Parathyroid adenoma (tissue), 2 donors: ENCODE measurements around the gene ATF6.

Experiments used
- H2AFZ ChIP-seq: fragments of 300-600 bp; sonication (generic); one replicate; pipeline ENCODE4 v1.7.0; 2017; ENCODE audit warnings: antibody characterized with exemption, mild to moderate bottlenecking
- H3K27ac ChIP-seq: fragments of 300-600 bp; sonication (generic); one replicate; pipeline ENCODE4 v1.7.0; 2017
- H3K27me3 ChIP-seq: fragments of 300-600 bp; sonication (generic); one replicate; pipeline ENCODE4 v1.7.0; 2017; ENCODE audit warnings: low read length; ENCODE audit not compliant: control insufficient read depth, insufficient read depth
- H3K36me3 ChIP-seq: fragments of 300-600 bp; sonication (generic); one replicate; pipeline ENCODE4 v1.7.0; 2017; ENCODE audit warnings: low read length; ENCODE audit not compliant: control insufficient read depth, insufficient read depth
- H3K4me1 ChIP-seq: fragments of 300-600 bp; sonication (generic); one replicate; pipeline ENCODE4 v1.7.0; 2017; ENCODE audit warnings: control low read depth
- H3K4me2 ChIP-seq: fragments of 300-600 bp; sonication (generic); one replicate; pipeline ENCODE4 v1.7.0; 2017; ENCODE audit warnings: low read length
- H3K4me3 ChIP-seq: fragments of 300-600 bp; sonication (generic); one replicate; pipeline ENCODE4 v1.7.0; 2017; ENCODE audit warnings: low read depth, low read length
- H3K79me2 ChIP-seq: fragments of 300-600 bp; sonication (generic); one replicate; pipeline ENCODE4 v1.7.0; 2017; ENCODE audit warnings: control low read depth
- H3K9ac ChIP-seq: fragments of 300-600 bp; sonication (generic); one replicate; pipeline ENCODE4 v1.7.0; 2017; ENCODE audit warnings: mild to moderate bottlenecking
- H3K9me3 ChIP-seq: fragments of 300-600 bp; sonication (generic); one replicate; pipeline ENCODE4 v1.7.0; 2017; ENCODE audit warnings: low read length; ENCODE audit not compliant: control insufficient read depth
- CTCF ChIP-seq: fragments of 300-600 bp; sonication (generic); IDR thresholded peaks from one replicate; pipeline ENCODE4 v1.7.0; 2017; ENCODE audit warnings: antibody characterized with exemption, mild to moderate bottlenecking
- donor health status: primary hyperparathyroidism.

The ATF6 gene

GRCh38 chr1:161982917-161983316 lies 216.8 kb downstream of the ATF6 start:
- no peaks in the 10 kb centered on the region for H3K27me3 ChIP-seq
- H3K36me3 ChIP-seq = no peaks in the 10 kb centered on the region
- no peaks in the 10 kb centered on the region for H3K79me2 ChIP-seq
- no peak overlapping the region for H3K4me3 ChIP-seq
- no peak overlapping the region for H3K27ac ChIP-seq
- no peak overlapping the region for H3K4me2 ChIP-seq
- TF ChIP-seq CTCF = no peak
- no peak overlapping the region for H2AFZ ChIP-seq
- no peaks in the 10 kb centered on the region for H3K9me3 ChIP-seq
- no peak overlapping the region for H3K9ac ChIP-seq
- H3K4me1 ChIP-seq = no peaks in the 10 kb centered on the region

GRCh38 chr1:161983725-161984124 lies 217.6 kb downstream of the ATF6 start:
- no peak for TF ChIP-seq CTCF
- H3K4me1 ChIP-seq = no peaks in the 10 kb centered on the region
- no peaks in the 10 kb centered on the region for H3K9me3 ChIP-seq
- H3K27me3 ChIP-seq = no peaks in the 10 kb centered on the region
- no peak overlapping the region for H2AFZ ChIP-seq
- no peaks in the 10 kb centered on the region for H3K36me3 ChIP-seq
- H3K27ac ChIP-seq = no peak overlapping the region
- no peak overlapping the region for H3K4me2 ChIP-seq
- H3K4me3 ChIP-seq = no peak overlapping the region
- no peak overlapping the region for H3K9ac ChIP-seq
- H3K79me2 ChIP-seq = no peaks in the 10 kb centered on the region

- Histone ChIP-seq H3K9ac (no peak overlapping the region), H3K4me1 (no peaks in the 10 kb centered on the region), H3K79me2 (no peaks in the 10 kb centered on the region), H3K27ac (no peak overlapping the region), H3K36me3 (no peaks in the 10 kb centered on the region), H3K27me3 (no peaks in the 10 kb centered on the region), H3K4me3 (no peak overlapping the region), H3K9me3 (no peaks in the 10 kb centered on the region), H2AFZ (no peak overlapping the region), H3K4me2 (no peak overlapping the region)
- TF ChIP-seq CTCF = no peak
These were observed 219.2 kb downstream of the ATF6 start for GRCh38 chr1:161985301-161985822.

- Histone ChIP-seq H3K27me3 (no peaks in the 10 kb centered on the region), H3K27ac (no peak overlapping the region), H3K4me1 (no peaks in the 10 kb centered on the region), H3K36me3 (no peaks in the 10 kb centered on the region), H2AFZ (no peak overlapping the region), H3K4me2 (no peak overlapping the region), H3K9ac (no peak overlapping the region), H3K9me3 (no peaks in the 10 kb centered on the region), H3K4me3 (no peak overlapping the region), H3K79me2 (no peaks in the 10 kb centered on the region)
- no peak for TF ChIP-seq CTCF
These were observed 220.2 kb downstream of the ATF6 start for GRCh38 chr1:161986328-161986727.

- TF ChIP-seq CTCF = no peak
- Histone ChIP-seq H2AFZ (no peak overlapping the region), H3K27ac (no peak overlapping the region), H3K4me2 (no peak overlapping the region), H3K36me3 (no peaks in the 10 kb centered on the region), H3K9ac (no peak overlapping the region), H3K4me1 (no peaks in the 10 kb centered on the region), H3K79me2 (no peaks in the 10 kb centered on the region), H3K27me3 (no peaks in the 10 kb centered on the region), H3K9me3 (no peaks in the 10 kb centered on the region), H3K4me3 (no peak overlapping the region)
These were observed 221.2 kb downstream of the ATF6 start for GRCh38 chr1:161987303-161987702.
